HG03095 (cell line): ENCODE measurements around the gene ATP11A.

ENCODE experiments used
- ATAC-seq: cut with Tn5 transposase; IDR thresholded peaks from one replicate; pipeline ENCODE4 v1.9.1; 2021; ENCODE audit warnings: moderate library complexity; ENCODE audit not compliant: unreplicated experiment

The ATP11A gene

DNA sequence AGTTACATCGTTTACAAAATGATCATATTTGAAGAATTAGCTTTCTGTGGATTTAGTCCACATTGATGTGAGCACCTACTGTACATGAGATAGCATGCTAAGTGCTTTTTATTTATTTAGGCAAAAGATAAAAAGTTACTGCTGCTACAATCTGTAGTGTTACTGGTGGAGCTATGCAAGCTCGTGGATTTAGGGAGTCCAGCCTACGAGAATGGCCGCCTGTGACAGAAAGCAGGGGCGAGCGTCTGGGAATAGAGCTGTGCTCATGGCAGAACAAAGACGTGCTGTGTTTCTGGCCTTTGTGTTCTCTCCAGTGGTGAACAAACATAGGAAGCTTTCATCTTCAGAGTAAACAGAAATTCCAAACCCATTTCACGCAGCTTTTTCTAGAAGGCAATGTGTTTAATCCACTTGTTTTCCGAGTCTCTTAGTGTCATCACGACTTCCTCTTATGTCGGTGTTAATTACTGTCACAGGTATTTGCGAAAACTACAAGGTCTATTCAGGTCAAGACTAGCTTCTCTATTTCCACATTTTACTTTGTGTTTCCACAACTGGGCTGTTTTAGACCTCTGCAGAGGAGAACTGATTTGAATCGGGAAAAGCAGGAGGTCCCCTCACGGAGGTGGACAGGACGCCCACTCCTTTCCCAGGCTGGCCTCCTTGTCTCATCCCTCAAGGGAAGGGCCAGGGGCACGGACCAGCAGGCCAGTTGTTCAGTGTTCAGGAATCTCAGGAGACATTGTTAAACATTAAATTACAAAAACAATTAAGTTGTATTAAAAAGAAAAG is 67.3 kb downstream of the ATP11A start:
- no peak for ATAC-seq

DNA sequence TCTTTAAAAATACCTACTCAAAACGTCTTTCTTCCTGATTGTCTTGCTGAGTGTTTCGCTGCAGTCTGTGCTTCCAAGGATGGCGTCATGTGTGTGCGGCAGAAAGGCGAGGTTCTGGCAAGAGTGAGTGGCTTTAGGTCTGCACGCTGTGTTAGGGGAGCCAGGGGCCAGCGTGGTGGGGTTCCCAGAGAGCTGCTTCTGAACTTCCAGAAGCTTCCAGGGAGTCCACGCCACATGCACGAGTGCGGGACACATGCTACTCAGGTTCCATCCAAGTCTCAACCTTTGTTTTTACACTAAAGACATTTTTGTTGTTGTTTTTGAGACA is 67.9 kb downstream of the ATP11A start:
- no peak for ATAC-seq

GRCh38 chr13:112759053-112759452 is 69.2 kb downstream of the ATP11A start:
- ATAC-seq: no peak

DNA sequence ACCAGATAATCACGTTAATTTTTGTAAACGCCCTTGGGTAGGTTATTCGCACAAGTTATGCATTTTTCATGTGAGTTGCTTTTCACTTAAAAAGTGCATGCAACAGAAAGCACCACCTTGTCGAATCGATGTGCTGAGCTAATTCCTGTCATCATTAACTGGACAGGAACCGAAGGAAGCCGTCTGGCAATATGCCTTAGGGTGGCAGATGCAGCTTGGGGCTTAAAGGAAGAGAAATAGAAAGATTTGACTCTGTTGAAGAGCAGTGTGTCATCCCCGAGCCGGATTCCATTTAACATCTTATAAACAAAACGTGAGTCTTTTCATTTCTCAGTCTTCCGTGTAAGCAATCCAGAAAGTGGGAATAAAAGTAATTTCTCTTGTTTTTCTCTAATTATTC is 70.0 kb downstream of the ATP11A start:
- ATAC-seq: no peak

- ATAC-seq: no peak
Observed at GRCh38 chr13:112760435-112760834, 70.6 kb downstream of the ATP11A start.

GRCh38 chr13:112760931-112761330 is 71.1 kb downstream of the ATP11A start:
- no peak for ATAC-seq

GRCh38 chr13:112761701-112762689 is 72.2 kb downstream of the ATP11A start:
- ATAC-seq: no peak

DNA sequence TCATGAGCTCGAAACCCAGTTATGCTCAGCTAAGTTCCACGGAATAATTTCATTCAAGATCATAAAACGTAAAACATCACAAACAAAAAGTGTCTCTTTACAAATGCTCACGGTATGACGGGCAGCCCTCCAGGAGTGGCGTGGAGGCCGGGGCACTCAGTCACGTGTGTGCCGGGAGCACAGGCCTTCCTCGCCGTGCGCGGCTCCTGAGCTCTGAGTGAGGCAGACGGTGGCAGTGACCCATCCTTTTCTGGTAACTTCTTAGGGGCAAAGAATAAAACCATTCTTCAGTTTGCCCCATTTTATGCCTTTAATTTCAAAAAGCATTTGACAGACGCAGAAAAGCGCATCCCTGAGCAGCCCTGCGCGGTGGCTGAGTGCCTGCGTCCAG is 72.8 kb downstream of the ATP11A start:
- ATAC-seq: no peak

DNA sequence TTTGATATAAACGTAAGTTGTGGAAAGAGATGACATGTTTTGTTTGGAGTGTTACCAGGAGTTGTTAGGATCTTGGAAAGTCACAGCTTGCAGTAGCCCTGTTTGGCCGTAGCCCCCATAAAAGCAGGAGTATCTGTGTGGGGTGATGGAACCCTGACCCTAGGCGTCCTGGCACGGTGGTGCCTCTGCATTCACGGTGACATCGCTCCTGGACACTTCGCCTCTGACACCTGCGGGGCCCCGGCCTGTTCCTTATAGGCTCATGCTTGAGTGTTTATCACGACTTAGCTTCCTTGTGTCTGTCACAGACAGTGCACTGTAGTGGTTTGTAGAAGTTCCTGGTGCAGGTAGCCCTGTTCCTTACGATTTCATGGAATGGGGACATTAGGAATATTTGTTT is 74.2 kb downstream of the ATP11A start:
- no peak for ATAC-seq

GRCh38 chr13:112764864-112765561 is 75.2 kb downstream of the ATP11A start:
- ATAC-seq: no peak

GRCh38 chr13:112765731-112766130 is 75.9 kb downstream of the ATP11A start:
- ATAC-seq: no peak

- no peak for ATAC-seq
Observed at GRCh38 chr13:112766336-112766735, 76.5 kb downstream of the ATP11A start.

- ATAC-seq: peak; percentile 80
Observed at GRCh38 chr13:112767506-112768471, 78.0 kb downstream of the ATP11A start.

DNA sequence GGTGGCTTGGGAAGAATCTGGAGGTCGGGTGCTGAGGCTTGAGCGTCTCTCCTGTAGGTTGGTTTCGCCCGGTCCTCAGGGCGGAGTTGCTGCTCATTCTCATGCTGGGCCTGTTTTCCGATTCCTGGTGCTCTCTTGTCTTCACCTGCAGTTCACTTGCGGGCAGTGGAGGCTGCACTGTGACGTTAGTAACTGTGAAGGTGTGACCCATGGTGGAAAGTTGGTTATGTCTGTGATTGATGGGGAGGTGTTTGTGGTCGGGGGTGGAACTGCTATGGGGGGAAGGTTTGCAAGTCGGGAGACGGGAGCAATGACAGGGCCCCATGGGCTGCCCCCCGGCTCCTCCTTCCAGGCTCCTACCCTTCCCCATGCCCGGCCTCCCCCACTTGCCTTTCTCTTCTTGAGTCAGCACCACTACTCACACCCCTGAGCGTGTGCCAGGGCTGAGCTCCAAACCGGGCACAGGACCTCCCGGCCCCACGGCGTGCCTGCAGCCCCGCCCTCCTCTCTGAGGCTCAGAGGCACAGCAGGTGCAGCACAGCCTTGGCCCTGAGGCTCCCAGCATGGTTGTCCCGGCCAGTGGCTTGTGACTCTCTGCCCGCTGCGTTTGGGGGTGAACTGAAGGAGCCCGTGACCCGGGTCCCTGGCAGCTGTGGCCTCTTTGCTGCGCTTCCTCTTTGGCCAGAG is 79.1 kb downstream of the ATP11A start:
- ATAC-seq: no peak

DNA sequence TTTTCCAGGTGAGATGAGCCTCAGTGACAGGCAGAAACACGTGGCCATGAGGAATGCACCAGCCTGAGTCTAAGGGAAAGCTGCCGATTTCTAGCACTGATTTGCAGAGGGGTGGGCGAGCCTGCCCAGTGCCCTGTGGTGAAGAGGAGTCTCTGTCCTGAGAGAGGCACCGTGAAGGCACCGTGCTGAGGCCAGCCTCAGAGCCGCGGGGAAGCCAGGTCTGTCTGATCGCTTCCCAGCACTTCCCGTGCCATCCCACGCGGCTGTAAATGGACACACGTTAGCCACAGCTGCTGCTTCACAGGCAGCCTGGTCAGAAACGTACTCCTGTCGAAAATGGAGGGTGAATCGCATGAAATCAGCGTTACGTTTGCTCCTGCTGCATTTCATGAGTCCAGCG is 79.8 kb downstream of the ATP11A start:
- no peak for ATAC-seq

DNA sequence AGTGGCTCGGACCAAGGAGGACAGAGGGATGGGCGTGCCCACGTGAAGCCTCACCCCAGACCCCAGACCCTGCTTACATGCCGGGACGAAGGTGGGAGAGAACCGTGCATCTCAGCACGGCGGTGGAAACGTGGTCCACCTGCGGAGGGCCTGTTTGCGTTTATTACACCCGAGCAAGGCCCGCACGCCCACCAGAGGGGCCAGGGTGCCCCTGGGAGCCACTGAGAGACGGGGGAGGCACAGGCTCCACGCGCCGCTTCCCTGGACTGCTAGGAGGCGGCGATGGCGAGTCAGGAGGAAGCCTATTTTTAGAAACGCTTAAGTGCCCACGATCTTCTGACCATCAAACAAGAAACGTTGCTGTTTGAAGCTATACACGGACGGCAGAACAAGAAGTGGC is 80.7 kb downstream of the ATP11A start:
- no peak for ATAC-seq

DNA sequence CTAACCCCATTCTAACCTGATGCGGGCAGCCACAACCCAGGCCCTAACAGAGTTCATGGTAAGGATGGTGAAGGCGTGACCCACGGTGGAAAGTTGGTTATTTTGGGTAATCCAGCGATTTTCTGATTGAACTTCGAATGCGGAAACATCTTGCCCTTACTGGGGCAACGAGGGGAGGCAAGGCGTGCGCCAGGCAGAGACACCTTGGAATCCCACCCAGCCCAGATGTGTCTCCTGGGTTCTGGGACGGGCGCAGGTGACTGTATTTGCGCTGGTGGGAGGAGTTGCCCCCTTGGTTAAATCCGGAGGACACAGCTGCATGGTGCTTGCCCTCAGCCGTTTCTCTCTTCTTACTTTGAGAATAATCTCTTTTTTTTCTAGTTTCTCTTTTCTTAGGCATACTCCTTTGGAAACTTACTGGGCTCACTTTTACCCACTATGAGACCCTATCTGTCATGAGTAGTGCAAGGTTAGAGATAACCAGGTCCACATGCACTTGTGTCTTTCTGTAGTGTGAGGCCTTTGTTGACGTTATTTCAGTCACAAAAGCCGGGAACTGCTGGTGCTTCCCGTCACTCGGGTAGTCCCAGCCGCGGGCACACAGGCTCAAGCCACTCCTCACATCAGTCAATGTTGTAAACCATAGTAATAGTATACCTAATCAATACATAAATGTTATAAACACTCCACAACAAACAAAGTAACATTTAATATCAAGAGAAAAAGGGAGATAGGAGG is 81.5 kb downstream of the ATP11A start:
- no peak for ATAC-seq

- ATAC-seq: no peak
Observed at GRCh38 chr13:112771877-112772538, 82.2 kb downstream of the ATP11A start.

- ATAC-seq: no peak
Observed at GRCh38 chr13:112772539-112772909, 82.7 kb downstream of the ATP11A start.
